HepG2 (cell line): Measurements from ENCODE around the gene CMIP. TPM values are rescaled to one million over a fixed set of nuclear protein-coding genes. Genes with fewer than 3 reads are reported as not detected.

ENCODE experiments used
- CSRNP1 ChIP-seq: sonication (generic); formaldehyde crosslinking; IDR thresholded peaks from 2 replicates; pipeline ENCODE4 v1.8.1; 2023; ENCODE audit warnings: mild to moderate bottlenecking, missing genetic modification reagents
- MEIS1 ChIP-seq: sonication (generic); formaldehyde crosslinking; IDR thresholded peaks from 2 replicates; pipeline ENCODE4 v1.9.0; 2021; ENCODE audit warnings: mild to moderate bottlenecking, missing genetic modification reagents, moderate library complexity, borderline replicate concordance
- NCOA2 ChIP-seq: sonication (generic); formaldehyde crosslinking; IDR thresholded peaks from 2 replicates; pipeline ENCODE4 v1.8.0; 2022; ENCODE audit warnings: inconsistent platforms
- NFRKB ChIP-seq: fragments of 450-650 bp; IDR thresholded peaks from 2 replicates; pipeline ENCODE4 v1.6.1; 2017
- PAX8 ChIP-seq: sonication (generic); formaldehyde crosslinking; IDR thresholded peaks from 2 replicates; pipeline ENCODE4 v1.8.0; 2022; ENCODE audit warnings: mild to moderate bottlenecking, missing genetic modification reagents, borderline replicate concordance
- PRDM15 ChIP-seq: sonication (generic); formaldehyde crosslinking; IDR thresholded peaks from 2 replicates; pipeline ENCODE4 v1.4.0; 2020; ENCODE audit warnings: missing genetic modification reagents
- SALL1 ChIP-seq: sonication (generic); formaldehyde crosslinking; IDR thresholded peaks from 2 replicates; pipeline ENCODE4 v1.8.0; 2022; ENCODE audit warnings: mild to moderate bottlenecking, missing genetic modification reagents
- ZNF264 ChIP-seq: sonication (generic); formaldehyde crosslinking; IDR thresholded peaks from 2 replicates; pipeline ENCODE4 v1.4.0; 2020; ENCODE audit warnings: missing genetic modification reagents
- ZNF329 ChIP-seq: sonication (generic); formaldehyde crosslinking; IDR thresholded peaks from 2 replicates; pipeline ENCODE4 v1.9.0; 2021; ENCODE audit warnings: low read depth, mild to moderate bottlenecking, missing genetic modification reagents
- ZNF503 ChIP-seq: sonication (generic); formaldehyde crosslinking; IDR thresholded peaks from 2 replicates; pipeline ENCODE4 v1.4.0; 2020; ENCODE audit warnings: missing genetic modification reagents
- ZNF580 ChIP-seq: IDR thresholded peaks from 2 replicates; pipeline ENCODE4 v1.6.1; 2016; ENCODE audit warnings: low read depth, borderline replicate concordance
- ZNF598 ChIP-seq: sonication (generic); formaldehyde crosslinking; IDR thresholded peaks from 2 replicates; pipeline ENCODE4 v1.5.1; 2020; ENCODE audit warnings: mild to moderate bottlenecking, missing genetic modification reagents, borderline replicate concordance
- ZNF777 ChIP-seq: sonication (generic); formaldehyde crosslinking; IDR thresholded peaks from 2 replicates; pipeline ENCODE4 v1.4.0; 2020; ENCODE audit warnings: missing genetic modification reagents
- polyA plus RNA-seq, 8 experiments: library from polyadenylated mRNA; depleted of rRNA in 3 of 8; stranded (reverse) in 7 of 8; unstranded in 1 of 8; fragments of >200 nt; fragmentation: Illumina TruSeq in 4 of 8; extraction: Trizol in 4 of 8; gene quantifications; 2 replicates each; pipeline versions ENCODE4 v1.2.1 to v1.2.3, GENCODE V29; 2011 to 2016; ENCODE audit warnings: low read depth in 4 of 8, missing spikeins in 1 of 8, mixed read lengths in 1 of 8; ENCODE audit not compliant: insufficient read depth in 1 of 8
- total RNA-seq, 5 experiments: library from RNA; depleted of rRNA; stranded (reverse); fragments of >200 nt; fragmentation: Illumina TruSeq; extraction: Trizol; gene quantifications; 2 replicates each; pipeline ENCODE4 v1.2.3, GENCODE V29; 2016; ENCODE audit warnings: low read depth in 1 of 5
- TF ChIP-seq, protein P1 (sequence below): sonication (generic); formaldehyde crosslinking; conservative IDR thresholded peaks from 2 replicates; pipeline ENCODE4 v1.8.0; 2022; ENCODE audit warnings: low read depth, missing genetic modification reagents
- TF ChIP-seq, protein P2 (sequence below): sonication (generic); formaldehyde crosslinking; IDR thresholded peaks from 2 replicates; pipeline ENCODE4 v1.9.0; 2021; ENCODE audit warnings: missing genetic modification reagents, borderline replicate concordance

CMIP gene
- total and polyA plus RNA-seq, 2 of the 13 experiments (the other 11 are each of a cell fraction or from before 2014, with no cell fraction given), result 10.9 to 18.1 TPM

DNA sequence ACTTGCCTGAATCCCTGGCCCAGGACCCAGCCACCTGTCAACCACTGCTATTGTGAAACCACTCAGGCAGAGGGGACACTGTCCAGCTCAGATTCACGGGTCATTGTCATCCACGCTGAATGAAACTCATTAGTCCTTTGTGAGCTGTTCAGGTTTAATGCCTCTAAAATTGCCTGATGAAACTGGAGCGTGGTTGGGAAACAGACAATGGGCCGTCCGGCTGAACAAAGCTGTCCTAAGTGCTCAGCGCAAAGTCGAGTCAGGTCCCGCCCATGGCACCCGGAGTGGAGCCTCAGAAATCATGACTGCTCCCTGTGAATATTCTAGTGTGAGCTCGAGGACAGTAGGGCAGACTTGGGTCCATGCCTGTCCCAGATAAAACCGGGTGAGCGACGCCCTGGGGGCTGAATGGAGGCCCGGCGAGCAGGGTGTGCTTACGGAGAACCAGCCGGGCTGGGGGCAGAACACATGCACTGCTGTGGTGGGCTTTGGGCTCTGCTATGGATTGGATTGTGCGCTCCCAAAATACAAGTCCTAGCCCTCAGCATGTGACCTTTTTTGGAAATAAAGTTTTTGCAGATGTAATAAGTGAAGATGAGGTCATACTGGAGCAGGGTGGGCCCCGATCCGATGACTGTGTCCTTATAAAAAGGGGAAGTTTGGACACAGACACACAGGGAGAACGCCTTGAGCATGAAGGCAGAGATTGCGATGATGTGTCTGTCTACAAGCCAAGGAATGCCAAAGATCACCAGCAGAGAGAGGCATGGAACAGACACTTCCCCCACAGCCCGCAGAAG, 12.9 kb upstream of the CMIP start (continued):
- TF ChIP-seq, protein P1, sequence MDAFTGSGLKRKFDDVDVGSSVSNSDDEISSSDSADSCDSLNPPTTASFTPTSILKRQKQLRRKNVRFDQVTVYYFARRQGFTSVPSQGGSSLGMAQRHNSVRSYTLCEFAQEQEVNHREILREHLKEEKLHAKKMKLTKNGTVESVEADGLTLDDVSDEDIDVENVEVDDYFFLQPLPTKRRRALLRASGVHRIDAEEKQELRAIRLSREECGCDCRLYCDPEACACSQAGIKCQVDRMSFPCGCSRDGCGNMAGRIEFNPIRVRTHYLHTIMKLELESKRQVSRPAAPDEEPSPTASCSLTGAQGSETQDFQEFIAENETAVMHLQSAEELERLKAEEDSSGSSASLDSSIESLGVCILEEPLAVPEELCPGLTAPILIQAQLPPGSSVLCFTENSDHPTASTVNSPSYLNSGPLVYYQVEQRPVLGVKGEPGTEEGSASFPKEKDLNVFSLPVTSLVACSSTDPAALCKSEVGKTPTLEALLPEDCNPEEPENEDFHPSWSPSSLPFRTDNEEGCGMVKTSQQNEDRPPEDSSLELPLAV (CRISPR knock-in tag), result no peak
- TF ChIP-seq ZNF264 (CRISPR knock-in tag) (0 out of 2 replicates have a peak, but pooled peaks have one; percentile 3), ZNF580 (0 out of 2 replicates have a peak, but pooled peaks have one; percentile 19), PAX8 (CRISPR knock-in tag) (0 out of 2 replicates have a peak, but pooled peaks have one; percentile 50), ZNF598 (CRISPR knock-in tag) (peak; percentile 74; the same call in 1 of the 2 replicates), PRDM15 (0 out of 2 replicates have a peak, but pooled peaks have one; percentile 17), ZNF329 (CRISPR knock-in tag) (no peak), NCOA2 (CRISPR knock-in tag) (no peak), ZNF503 (CRISPR knock-in tag) (peak; percentile 73), CSRNP1 (CRISPR knock-in tag) (0 out of 2 replicates have a peak, but pooled peaks have one; percentile 65), SALL1 (peak; percentile 36; the same call in 1 of the 2 replicates), NFRKB (no peak), MEIS1 (peak; percentile 56; the same call in 1 of the 2 replicates), ZNF777 (0 out of 2 replicates have a peak, but pooled peaks have one; percentile 31)
- TF ChIP-seq, protein P2, sequence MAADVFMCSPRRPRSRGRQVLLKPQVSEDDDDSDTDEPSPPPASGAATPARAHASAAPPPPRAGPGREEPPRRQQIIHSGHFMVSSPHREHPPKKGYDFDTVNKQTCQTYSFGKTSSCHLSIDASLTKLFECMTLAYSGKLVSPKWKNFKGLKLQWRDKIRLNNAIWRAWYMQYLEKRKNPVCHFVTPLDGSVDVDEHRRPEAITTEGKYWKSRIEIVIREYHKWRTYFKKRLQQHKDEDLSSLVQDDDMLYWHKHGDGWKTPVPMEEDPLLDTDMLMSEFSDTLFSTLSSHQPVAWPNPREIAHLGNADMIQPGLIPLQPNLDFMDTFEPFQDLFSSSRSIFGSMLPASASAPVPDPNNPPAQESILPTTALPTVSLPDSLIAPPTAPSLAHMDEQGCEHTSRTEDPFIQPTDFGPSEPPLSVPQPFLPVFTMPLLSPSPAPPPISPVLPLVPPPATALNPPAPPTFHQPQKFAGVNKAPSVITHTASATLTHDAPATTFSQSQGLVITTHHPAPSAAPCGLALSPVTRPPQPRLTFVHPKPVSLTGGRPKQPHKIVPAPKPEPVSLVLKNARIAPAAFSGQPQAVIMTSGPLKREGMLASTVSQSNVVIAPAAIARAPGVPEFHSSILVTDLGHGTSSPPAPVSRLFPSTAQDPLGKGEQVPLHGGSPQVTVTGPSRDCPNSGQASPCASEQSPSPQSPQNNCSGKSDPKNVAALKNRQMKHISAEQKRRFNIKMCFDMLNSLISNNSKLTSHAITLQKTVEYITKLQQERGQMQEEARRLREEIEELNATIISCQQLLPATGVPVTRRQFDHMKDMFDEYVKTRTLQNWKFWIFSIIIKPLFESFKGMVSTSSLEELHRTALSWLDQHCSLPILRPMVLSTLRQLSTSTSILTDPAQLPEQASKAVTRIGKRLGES, result no peak; the same call in 1 of the 2 replicates
